Measurements from ENCODE around the gene EML6.

DNA sequence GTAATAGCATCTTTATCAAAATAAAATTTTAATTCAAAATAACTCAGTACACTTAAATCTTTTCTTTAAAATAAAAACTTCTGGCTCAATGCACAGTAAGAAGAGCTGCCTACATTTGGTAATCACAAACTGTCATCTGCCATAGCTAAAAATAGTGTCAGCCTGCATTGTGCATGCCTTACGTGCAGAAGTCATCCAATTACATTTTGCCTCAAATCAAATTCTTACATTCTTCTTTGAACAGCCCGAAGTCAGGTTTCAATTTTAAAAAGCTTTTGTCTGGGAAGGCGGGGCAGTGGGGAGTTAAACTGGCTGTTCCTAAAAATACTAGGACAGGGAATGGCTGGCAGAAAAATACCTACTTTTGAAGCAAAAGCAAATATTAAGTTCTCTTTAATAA lies 275.7 kb downstream of the EML6 start:
- TF ChIP-seq, protein P1, sequence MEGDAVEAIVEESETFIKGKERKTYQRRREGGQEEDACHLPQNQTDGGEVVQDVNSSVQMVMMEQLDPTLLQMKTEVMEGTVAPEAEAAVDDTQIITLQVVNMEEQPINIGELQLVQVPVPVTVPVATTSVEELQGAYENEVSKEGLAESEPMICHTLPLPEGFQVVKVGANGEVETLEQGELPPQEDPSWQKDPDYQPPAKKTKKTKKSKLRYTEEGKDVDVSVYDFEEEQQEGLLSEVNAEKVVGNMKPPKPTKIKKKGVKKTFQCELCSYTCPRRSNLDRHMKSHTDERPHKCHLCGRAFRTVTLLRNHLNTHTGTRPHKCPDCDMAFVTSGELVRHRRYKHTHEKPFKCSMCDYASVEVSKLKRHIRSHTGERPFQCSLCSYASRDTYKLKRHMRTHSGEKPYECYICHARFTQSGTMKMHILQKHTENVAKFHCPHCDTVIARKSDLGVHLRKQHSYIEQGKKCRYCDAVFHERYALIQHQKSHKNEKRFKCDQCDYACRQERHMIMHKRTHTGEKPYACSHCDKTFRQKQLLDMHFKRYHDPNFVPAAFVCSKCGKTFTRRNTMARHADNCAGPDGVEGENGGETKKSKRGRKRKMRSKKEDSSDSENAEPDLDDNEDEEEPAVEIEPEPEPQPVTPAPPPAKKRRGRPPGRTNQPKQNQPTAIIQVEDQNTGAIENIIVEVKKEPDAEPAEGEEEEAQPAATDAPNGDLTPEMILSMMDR (IDR thresholded peaks at IDR 0.05) = no peak
- TF ChIP-seq POLR2AphosphoS5 (IDR thresholded peaks at IDR 0.05) (no peak), POLR2A (IDR thresholded peaks at IDR 0.05) (no peak)

All from upper lobe of left lung (tissue), 4 donors.